WERI-Rb-1 (cell line): ENCODE data around the gene SPOCK1.
A peak's percentile ranks its signal among the peaks of the same experiment; 100 is the strongest.

ENCODE experiments used
- DNase-seq: peaks from one replicate; pipeline ENCODE4 v3.0.0-alpha.2; 2020
- H3K27ac ChIP-seq: fragments of 250-450 bp; sonication (Bioruptor Pico); 2 replicates; pipeline ENCODE4 v1.5.1; 2020; ENCODE audit warnings: mild to moderate bottlenecking, moderate library complexity
- H3K27me3 ChIP-seq: fragments of 250-450 bp; sonication (Bioruptor Pico); 2 replicates; pipeline ENCODE4 v1.5.1; 2021; ENCODE audit warnings: mild to moderate bottlenecking, low read depth, moderate library complexity; ENCODE audit not compliant: insufficient read depth, severe bottlenecking
- H3K36me3 ChIP-seq: fragments of 250-450 bp; sonication (Bioruptor Pico); 2 replicates; pipeline ENCODE4 v1.5.1; 2020; ENCODE audit warnings: mild to moderate bottlenecking, moderate library complexity
- H3K4me3 ChIP-seq: 2 replicates; pipeline ENCODE4 v1.5.1; 2011; ENCODE audit warnings: low read depth, mild to moderate bottlenecking, control low read depth, low read length
- H3K9me3 ChIP-seq: fragments of 250-450 bp; sonication (Bioruptor Pico); 2 replicates; pipeline ENCODE4 v1.5.1; 2021; ENCODE audit warnings: mild to moderate bottlenecking, moderate library complexity; ENCODE audit not compliant: severe bottlenecking
- TF ChIP-seq, protein P1 (sequence below): IDR thresholded peaks from 2 replicates; pipeline ENCODE4 v1.5.1; 2011; ENCODE audit warnings: low read depth, mild to moderate bottlenecking, control low read depth, inconsistent platforms, low read length

SPOCK1 gene

DNA sequence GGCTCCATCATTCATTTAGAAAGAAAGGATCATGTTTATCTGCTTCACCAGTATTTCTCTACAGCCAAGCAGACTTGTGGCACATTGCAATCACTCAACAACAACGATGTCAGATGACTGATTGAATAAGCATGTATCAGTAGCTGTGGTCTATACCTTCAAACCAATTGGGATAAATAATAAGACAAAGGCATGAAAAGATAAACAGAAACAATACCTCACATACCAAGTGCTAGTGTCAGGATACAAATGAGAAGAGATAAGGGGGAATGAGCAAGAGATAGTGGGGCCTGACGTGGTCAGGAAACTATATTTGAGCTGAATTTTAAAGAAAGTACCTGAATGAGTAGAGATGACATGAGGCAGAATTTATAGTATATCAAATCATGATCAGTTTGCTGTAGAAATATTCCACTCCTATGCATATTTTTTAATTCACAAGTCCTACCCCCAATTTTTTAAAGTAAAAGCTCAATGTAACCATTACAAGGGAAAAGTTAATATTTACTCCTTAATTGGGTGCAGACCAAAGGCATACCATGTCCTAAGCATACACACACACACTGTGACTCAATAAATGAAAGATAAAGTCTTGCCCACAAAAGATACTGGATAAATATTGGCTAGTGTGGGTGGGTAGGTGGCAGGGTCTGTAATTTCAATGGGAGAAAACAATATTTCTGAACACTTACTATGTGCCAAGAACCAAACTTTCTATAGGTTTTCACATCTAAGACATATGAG lies 284.5 kb downstream of the SPOCK1 start:
- Histone ChIP-seq H3K9me3 (no peaks in the 10 kb centered on the region), H3K4me3 (no peak overlapping the region), H3K36me3 (no peaks in the 10 kb centered on the region), H3K27ac (no peak overlapping the region), H3K27me3 (no peaks in the 10 kb centered on the region)
- TF ChIP-seq, protein P1, sequence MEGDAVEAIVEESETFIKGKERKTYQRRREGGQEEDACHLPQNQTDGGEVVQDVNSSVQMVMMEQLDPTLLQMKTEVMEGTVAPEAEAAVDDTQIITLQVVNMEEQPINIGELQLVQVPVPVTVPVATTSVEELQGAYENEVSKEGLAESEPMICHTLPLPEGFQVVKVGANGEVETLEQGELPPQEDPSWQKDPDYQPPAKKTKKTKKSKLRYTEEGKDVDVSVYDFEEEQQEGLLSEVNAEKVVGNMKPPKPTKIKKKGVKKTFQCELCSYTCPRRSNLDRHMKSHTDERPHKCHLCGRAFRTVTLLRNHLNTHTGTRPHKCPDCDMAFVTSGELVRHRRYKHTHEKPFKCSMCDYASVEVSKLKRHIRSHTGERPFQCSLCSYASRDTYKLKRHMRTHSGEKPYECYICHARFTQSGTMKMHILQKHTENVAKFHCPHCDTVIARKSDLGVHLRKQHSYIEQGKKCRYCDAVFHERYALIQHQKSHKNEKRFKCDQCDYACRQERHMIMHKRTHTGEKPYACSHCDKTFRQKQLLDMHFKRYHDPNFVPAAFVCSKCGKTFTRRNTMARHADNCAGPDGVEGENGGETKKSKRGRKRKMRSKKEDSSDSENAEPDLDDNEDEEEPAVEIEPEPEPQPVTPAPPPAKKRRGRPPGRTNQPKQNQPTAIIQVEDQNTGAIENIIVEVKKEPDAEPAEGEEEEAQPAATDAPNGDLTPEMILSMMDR = no peak
- no peak for DNase-seq

DNA sequence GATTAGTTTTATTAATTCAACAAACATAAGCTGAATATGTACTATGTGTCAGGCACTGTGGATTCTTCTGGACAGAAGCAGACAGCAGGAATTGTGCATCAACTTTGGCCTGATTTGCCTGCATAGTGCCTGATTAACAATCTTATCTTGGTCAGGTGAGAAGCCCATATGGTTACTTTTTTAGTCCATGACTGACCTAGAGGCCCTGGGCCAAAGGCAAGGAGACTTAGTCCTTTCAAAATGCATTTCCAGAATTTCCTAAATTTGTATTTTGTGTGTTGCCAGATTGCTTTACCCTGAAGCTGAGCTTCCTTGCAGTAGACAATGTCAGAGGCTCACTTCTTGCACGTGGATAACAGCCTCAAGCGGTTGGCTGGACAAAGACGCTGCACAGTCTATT lies 286.7 kb downstream of the SPOCK1 start:
- peak; percentile 14 for DNase-seq
- Histone ChIP-seq H3K27me3 (no peaks in the 10 kb centered on the region), H3K9me3 (no peaks in the 10 kb centered on the region), H3K36me3 (no peaks in the 10 kb centered on the region), H3K27ac (no peak overlapping the region), H3K4me3 (no peak overlapping the region)
- TF ChIP-seq, protein P1 = no peak

DNA sequence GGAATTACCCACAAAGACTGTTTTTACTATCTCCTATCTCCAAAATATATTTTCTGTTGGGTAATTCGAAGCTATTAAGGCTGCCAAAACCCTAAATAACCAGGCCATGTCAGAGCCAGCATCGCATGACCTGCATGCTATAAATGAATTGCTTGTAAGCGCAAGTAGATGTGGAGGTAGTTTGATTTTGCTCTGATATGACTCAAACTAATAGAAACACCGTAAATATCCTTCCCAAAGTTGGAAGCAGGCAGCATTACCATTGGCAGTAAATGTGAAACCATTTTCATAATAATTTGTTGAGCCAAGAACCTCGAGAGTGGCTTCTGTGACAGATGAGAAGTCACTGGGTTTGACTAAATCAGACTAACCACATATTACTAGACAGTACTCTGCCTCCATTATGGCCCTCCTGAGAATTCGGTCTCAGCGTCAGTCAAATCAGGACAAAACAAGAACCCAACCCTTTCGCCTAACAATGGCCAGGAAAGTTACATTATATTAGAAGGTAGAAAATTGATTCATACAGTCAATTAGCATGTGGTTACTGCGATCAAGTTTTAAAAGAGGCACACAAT lies 289.8 kb downstream of the SPOCK1 start:
- Histone ChIP-seq H3K27me3 (no peaks in the 10 kb centered on the region), H3K27ac (no peak overlapping the region), H3K9me3 (no peaks in the 10 kb centered on the region), H3K4me3 (no peak overlapping the region), H3K36me3 (no peaks in the 10 kb centered on the region)
- TF ChIP-seq, protein P1 = no peak
- no peak for DNase-seq

DNA sequence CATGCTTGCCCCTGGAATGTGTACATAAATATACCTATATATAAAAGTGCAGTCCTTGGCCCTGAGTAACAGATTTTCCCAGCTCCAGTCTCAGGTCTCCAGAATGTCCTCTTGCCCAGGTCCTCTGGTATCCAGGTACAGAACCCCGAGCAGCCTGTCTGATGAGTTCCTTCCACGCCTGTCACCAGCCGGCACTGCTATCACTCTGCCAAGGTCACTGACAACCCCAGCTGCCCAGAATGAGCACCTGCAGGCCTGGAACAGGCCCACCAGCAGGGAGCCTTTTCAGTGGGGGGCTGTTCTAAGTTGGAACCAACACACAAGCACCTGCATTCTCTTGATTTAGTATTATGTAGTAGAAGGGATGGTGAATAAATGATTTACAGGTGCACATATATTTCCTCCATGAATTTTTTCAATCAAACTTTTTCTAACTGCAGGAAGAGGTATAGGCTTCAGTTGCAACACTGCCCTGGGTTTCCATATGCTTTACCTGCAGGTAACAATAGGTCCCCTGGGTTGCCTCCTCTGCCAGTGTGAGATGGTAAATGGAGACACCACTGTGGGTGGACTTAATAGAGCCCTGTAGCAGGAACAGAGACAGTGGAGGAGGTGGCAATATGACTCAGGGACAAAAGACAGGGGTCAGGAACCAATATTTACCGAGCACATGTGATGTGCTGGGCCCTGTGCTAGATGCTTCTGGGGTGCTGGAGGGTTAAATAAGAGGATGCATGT lies 291.9 kb downstream of the SPOCK1 start:
- H3K9me3 ChIP-seq = no peaks in the 10 kb centered on the region
- DNase-seq = no peak
- TF ChIP-seq, protein P1 = no peak
- no peak overlapping the region for H3K27ac ChIP-seq
- no peaks in the 10 kb centered on the region for H3K27me3 ChIP-seq
- H3K4me3 ChIP-seq = no peak overlapping the region
- no peaks in the 10 kb centered on the region for H3K36me3 ChIP-seq

DNA sequence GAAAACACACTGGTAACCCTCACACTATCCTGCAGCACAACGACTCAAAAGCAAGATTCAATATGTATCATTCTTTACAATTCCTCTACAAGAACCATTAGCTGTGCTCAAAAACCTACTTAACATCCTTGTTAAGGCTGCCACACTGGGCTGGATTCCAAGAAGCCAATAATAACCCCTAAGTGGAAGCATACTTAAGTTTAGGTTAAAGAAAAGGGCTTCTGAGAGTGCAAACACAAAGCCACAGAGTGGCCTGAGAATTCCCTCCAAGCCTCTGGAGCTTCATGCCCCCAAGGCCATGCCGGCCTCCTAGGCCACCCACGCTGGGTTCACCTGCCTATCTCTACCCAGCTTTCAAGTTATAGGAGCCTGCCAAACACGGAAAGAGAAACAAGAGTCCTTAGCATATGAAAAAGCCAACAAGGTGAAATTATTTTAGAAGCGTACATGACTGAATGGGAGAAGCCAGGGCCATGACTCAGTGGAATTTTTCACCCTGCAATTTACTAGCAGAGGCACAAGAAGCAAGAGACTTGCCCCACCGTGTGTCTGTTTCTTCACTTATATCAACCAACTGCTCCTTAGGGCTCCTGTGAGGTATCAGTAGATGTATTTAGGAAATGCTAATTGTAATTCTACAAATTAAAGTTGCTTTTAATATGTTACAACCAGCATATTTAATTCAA lies 293.0 kb downstream of the SPOCK1 start:
- Histone ChIP-seq H3K27ac (no peak overlapping the region), H3K9me3 (no peaks in the 10 kb centered on the region), H3K27me3 (no peaks in the 10 kb centered on the region), H3K4me3 (no peak overlapping the region), H3K36me3 (no peaks in the 10 kb centered on the region)
- TF ChIP-seq, protein P1 = no peak
- no peak for DNase-seq
